Neuron (in vitro differentiated cells): ENCODE measurements around the gene TCF4.

Experiments
- H2AFZ ChIP-seq: one replicate; pipeline ENCODE4 v1.6.1; 2013; ENCODE audit warnings: low read depth, mild to moderate bottlenecking, inconsistent platforms, low read length, moderate library complexity
- H3K27me3 ChIP-seq: one replicate; pipeline ENCODE4 v1.6.1; 2013; ENCODE audit warnings: low read length; ENCODE audit not compliant: insufficient read depth
- H3K36me3 ChIP-seq: one replicate; pipeline ENCODE4 v1.6.1; 2013; ENCODE audit warnings: low read length; ENCODE audit not compliant: insufficient read depth
- H3K4me1 ChIP-seq: one replicate; pipeline ENCODE4 v1.6.1; 2013; ENCODE audit warnings: low read length; ENCODE audit not compliant: insufficient read depth
- H3K4me3 ChIP-seq: 2 replicates; pipeline ENCODE4 v1.5.1; 2013; ENCODE audit warnings: mild to moderate bottlenecking, low read length, moderate library complexity
- H3K9me3 ChIP-seq: one replicate; pipeline ENCODE4 v1.6.1; 2013; ENCODE audit warnings: low read length

The TCF4 gene

DNA sequence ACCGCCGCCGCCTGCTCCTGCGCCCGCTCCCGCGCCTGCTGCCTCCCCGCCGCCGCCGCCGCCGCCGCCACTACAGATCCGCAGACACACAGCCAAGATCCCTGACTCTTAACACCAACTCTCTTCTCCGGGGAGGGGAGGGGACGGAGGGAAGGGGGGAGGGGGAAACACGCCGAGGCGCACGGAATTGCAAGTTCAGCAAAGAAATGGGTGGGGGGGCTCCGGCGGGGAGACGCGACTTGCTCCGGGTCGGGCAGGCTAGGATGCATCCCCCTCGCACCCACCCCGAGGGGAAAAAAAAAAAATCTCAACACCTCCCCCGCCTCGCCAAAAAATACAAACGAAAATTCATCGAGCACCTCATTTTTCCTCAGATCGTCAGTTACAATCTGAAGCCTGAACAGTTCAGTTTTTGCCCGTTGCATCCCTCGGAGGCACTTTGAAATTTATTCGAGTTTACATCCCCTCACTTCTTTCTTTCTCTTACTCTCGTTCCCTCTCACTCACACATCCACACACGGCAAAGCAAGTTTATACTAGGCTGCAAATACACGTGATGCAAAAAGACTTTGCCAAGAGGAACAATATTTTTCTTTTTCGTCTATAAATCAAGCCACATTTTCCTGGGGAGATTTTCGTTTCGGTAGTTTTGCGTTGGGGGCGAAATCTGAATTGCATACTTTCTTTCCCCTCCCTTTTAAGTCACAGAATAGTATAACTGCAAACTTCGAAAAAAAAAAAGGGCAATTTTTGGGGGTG is at the start of gene TCF4:
Gene TCF4 (minus strand): TSS at position 82 of the 759 bp plus-strand sequence. CDS start 1,076 bp downstream, outside the sequence.
- Histone ChIP-seq H3K36me3 (peaks cover 10% of the 10 kb centered on the region), H3K27me3 (no peaks in the 10 kb centered on the region), H3K9me3 (no peaks in the 10 kb centered on the region), H3K4me1 (peaks cover 36% of the 10 kb centered on the region), H3K4me3 (peak within 1 kb of the TSS; percentile 98), H2AFZ (peak within 1 kb of the TSS; percentile 92)

DNA sequence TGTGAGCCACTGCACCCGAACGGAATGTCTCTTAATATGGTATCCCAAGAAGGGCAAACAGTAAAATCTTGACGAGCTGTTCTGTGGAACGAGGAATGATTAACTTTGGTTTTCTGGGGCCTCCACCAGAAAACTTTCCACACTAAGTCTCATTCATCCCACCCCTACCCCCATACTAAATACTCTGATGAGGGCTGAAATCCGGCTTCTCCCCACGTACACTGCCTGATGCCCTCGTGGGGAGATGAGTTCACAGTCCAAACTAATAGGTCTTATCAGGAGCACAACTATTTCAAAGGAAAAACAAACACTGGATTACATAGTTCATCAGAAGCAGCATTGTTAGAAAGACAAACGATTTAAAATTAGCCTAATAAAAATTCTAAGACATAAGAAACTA is 49.2 kb upstream of the TCF4 start:
- H3K4me1 ChIP-seq = no peaks in the 10 kb centered on the region
- no peak overlapping the region for H2AFZ ChIP-seq
- no peaks in the 10 kb centered on the region for H3K9me3 ChIP-seq
- H3K4me3 ChIP-seq = no peak overlapping the region
- H3K36me3 ChIP-seq = no peaks in the 10 kb centered on the region
- no peaks in the 10 kb centered on the region for H3K27me3 ChIP-seq

DNA sequence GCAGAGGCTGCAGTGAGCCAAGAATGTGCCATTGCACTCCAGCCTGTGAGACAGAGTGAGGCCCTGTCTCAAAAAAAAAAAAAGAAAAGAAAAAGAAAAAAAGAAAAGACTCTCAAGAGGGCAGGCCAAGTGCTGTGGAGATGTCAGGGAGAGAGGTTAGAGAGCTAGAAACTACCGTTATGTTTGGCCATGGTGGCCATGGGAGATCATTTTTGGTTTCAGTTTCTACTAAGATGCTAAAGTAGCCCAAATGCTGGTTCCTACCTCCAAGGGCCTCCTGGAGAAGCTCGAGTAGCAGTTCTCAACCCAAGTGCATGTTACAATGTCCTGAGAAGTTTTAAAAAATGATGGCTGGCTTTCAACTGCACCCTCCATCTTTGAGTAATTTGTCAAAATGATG is 47.4 kb upstream of the TCF4 start:
- Histone ChIP-seq H3K4me1 (no peaks in the 10 kb centered on the region), H3K36me3 (no peaks in the 10 kb centered on the region), H3K4me3 (no peak overlapping the region), H2AFZ (no peak overlapping the region), H3K9me3 (no peaks in the 10 kb centered on the region), H3K27me3 (no peaks in the 10 kb centered on the region)

DNA sequence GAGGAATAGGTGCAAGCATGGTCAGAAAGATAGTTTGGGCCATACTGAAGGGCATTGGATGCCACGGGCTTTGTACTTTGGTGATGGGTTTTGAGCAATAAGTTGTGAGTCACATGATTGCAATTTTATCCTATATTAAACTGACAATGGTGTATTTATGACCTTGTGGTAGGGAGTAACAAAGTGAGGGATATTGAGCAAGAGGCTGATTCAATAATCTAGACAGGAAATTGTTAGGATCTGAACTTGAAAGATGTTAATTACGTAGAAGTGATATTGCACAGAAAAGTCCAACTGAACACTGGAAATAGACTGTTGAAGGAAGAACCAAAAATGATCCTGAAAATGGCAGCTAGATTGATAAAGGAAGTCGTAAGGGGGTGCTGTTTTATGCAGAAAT is 46.6 kb upstream of the TCF4 start:
- no peaks in the 10 kb centered on the region for H3K4me1 ChIP-seq
- H2AFZ ChIP-seq = no peak overlapping the region
- H3K4me3 ChIP-seq = no peak overlapping the region
- no peaks in the 10 kb centered on the region for H3K36me3 ChIP-seq
- H3K27me3 ChIP-seq = no peaks in the 10 kb centered on the region
- no peaks in the 10 kb centered on the region for H3K9me3 ChIP-seq

DNA sequence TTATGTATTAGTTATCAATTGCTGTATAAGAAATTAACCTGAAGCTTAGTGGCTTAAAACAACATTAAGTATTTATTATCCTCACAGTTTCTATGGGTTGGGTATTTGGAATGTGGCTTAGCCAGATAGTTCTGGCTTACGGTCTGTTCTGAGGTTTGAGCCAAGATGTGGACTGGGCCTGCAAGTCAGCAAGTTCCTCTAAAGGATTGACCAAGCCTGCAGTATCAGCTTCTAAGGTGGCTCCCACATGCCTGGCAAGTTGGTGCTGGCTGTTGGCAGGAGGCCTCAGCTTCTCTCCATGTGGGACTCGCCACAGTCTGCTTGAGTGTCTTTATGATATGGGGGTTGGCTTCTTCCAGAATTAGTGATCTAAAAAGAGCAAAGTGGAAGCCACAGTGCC is 45.0 kb upstream of the TCF4 start:
- no peak overlapping the region for H2AFZ ChIP-seq
- H3K4me3 ChIP-seq = no peak overlapping the region
- H3K4me1 ChIP-seq = no peaks in the 10 kb centered on the region
- H3K27me3 ChIP-seq = no peaks in the 10 kb centered on the region
- no peaks in the 10 kb centered on the region for H3K36me3 ChIP-seq
- H3K9me3 ChIP-seq = no peaks in the 10 kb centered on the region

DNA sequence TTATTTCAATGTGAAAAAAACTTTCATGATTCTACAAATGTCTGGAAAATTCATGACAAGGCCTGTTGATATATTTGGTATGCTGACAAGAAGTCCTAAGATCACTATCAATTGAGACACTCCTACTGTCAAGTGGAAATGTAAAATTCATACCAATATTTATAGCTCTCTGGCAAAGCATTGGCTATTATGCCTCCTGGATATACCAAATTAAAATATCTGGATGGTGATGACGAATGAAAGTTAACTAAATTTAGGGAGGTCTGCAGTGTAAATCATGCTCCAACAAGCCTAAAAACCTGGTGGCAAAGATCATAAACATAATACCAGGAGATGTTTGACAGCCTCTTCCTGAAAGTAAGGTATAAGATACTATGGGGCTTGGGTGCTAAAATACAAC is 41.1 kb upstream of the TCF4 start:
- Histone ChIP-seq H3K9me3 (no peaks in the 10 kb centered on the region), H3K4me1 (no peaks in the 10 kb centered on the region), H2AFZ (no peak overlapping the region), H3K4me3 (no peak overlapping the region), H3K36me3 (no peaks in the 10 kb centered on the region), H3K27me3 (no peaks in the 10 kb centered on the region)

DNA sequence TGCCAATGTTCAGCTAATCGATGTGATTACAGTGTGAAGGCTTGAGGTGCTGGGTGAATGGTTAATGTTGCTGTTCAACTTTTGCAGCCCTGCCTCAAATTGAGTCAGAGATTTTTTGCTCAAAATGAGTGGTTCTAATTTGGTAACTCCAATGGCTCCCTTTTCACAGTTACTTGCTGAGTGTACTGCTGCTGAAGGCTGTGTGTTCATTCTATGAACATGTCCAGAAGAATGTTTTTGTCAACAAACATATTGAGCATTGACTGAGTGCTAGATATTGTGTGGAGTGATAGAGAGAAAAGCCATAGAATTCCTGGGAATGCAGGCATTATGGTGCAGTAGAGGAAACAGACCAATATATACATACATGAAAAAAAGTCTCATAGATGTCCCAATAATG is 39.0 kb upstream of the TCF4 start:
- H2AFZ ChIP-seq = no peak overlapping the region
- H3K27me3 ChIP-seq = no peaks in the 10 kb centered on the region
- no peaks in the 10 kb centered on the region for H3K36me3 ChIP-seq
- no peaks in the 10 kb centered on the region for H3K4me1 ChIP-seq
- no peak overlapping the region for H3K4me3 ChIP-seq
- no peaks in the 10 kb centered on the region for H3K9me3 ChIP-seq

DNA sequence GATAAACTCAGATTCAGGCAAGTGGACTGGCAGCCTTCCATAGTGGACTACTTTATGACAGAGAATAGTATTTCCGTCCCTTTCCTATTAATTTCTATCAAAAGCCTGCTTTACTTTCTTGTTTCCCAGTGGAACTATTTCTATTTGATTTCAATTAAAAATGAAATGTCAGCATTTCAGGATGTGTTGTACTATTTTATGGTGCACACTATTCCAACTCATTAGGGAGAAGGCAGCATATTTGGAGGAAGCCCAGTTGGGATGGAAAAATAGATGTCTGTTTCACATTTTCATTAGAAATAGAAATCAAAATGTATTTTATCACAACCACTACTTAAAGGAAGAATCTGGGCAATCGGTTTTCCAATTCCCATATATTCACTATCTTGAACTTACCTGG is 37.9 kb upstream of the TCF4 start:
- H2AFZ ChIP-seq = no peak overlapping the region
- no peaks in the 10 kb centered on the region for H3K9me3 ChIP-seq
- H3K4me3 ChIP-seq = no peak overlapping the region
- H3K27me3 ChIP-seq = no peaks in the 10 kb centered on the region
- no peaks in the 10 kb centered on the region for H3K4me1 ChIP-seq
- no peaks in the 10 kb centered on the region for H3K36me3 ChIP-seq

DNA sequence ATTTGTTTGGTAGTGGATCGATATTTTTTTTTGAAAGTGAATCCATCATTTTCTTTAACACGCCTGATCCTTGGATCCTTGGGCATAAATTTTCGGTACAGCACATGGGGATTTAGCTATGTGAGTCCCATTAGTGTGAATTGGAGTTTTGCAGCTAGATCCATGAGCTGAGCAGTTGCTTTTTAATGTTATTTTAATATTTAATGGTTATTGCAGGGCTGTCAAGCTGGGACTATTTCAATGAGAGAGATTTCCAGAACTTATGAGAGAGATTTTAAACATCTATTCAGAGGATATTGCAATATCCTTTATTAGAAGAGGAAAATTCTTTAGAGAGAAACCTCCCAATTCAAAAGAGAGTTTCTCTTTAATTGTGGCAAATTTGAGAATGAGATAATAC is 35.6 kb upstream of the TCF4 start:
- Histone ChIP-seq H3K4me3 (no peak overlapping the region), H3K36me3 (no peaks in the 10 kb centered on the region), H3K27me3 (no peaks in the 10 kb centered on the region), H3K9me3 (no peaks in the 10 kb centered on the region), H3K4me1 (no peaks in the 10 kb centered on the region), H2AFZ (no peak overlapping the region)

DNA sequence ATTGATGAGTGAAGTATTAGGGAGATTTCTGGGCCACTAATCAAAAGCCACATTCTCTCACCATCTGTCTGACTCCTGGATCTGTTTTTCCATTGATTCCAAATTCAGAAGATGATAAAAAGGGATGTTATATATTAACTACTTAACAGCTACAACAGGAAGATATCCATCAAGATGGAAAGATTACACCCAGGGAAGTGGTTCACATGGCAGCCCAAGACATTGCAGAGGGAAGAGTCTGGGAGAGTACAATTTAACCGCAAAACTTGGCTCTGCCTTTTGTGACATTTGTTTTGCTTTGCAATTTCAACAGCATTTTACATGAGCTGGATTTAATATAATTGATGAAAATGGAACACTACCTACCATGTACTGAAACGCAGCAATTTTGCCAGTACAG is 22.5 kb upstream of the TCF4 start:
- Histone ChIP-seq H3K4me3 (no peak overlapping the region), H3K27me3 (no peaks in the 10 kb centered on the region), H2AFZ (no peak overlapping the region), H3K36me3 (no peaks in the 10 kb centered on the region), H3K4me1 (no peaks in the 10 kb centered on the region), H3K9me3 (no peaks in the 10 kb centered on the region)

DNA sequence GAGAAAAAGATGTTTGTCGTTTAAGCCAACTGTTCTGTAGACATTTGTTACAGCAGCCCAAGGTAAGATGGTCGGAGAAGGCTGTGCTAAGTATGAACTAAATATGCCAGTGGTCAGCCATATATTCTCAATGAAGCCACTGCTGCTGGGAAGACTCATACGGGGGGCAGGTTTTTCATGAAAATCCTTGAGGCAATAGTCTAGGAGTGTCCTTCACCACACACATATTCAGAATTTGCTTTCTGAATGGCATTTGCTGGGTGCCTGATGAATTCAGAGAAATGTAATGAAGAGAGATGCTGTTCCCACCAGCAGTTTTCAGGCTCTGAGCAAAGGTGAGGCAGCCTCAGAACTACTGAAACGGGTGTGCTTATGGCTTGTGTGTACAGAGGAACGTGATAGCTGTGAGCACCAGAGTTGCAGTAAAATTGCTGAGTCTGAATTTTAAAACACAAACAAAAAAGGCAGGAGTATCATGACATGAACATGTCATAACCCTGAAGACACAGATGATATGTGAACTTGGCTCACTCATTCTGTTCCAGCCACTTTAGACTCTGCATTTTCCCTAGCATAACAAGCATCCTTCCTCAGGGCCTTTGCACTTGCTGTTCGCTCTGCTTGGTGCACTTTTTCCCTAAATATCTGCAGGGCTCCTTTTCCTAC is 21.3 kb upstream of the TCF4 start:
- Histone ChIP-seq H3K4me1 (no peaks in the 10 kb centered on the region), H3K27me3 (no peaks in the 10 kb centered on the region), H3K9me3 (no peaks in the 10 kb centered on the region), H3K36me3 (no peaks in the 10 kb centered on the region), H2AFZ (no peak overlapping the region), H3K4me3 (no peak overlapping the region)

DNA sequence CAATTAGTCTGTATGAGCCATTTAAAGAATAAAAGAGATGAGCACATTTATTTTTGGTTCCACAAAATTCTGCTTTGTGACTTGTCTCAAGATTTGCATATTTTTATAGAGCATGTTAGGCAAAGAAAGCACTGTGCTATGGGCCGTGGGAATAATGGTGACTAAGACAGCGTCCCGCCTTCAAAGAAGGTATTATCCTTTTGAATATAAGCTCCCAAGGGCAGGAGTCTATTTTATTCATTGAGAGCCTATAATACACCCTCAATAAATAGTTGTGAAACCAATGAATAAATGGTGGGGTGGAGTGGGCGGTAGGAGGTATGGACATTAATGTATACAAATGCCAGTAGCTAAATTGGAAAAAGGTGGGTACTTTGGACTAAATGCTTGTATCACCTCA is 20.5 kb upstream of the TCF4 start:
- H3K27me3 ChIP-seq = no peaks in the 10 kb centered on the region
- no peak overlapping the region for H2AFZ ChIP-seq
- no peaks in the 10 kb centered on the region for H3K9me3 ChIP-seq
- H3K36me3 ChIP-seq = no peaks in the 10 kb centered on the region
- H3K4me1 ChIP-seq = no peaks in the 10 kb centered on the region
- no peak overlapping the region for H3K4me3 ChIP-seq

DNA sequence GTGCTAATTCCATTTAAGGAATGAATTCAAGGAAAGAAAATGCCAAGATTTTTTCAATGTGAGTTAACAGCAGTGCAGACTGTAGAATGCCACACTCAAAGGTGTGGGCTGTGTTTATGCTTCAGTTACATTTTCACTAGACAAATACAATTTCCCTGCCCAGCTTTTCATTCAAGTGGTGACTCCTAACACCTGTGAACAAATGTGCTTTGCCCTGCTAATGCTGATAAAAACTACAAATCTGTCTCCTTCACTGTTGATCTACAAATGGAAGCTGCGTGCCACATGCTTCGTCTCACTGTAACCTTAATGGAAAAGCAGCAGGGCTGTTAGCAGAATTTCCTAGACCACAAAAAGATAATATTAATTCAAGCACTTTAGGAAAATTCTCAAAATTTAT is 19.8 kb upstream of the TCF4 start:
- H3K9me3 ChIP-seq = no peaks in the 10 kb centered on the region
- no peaks in the 10 kb centered on the region for H3K36me3 ChIP-seq
- no peak overlapping the region for H2AFZ ChIP-seq
- H3K4me1 ChIP-seq = no peaks in the 10 kb centered on the region
- H3K27me3 ChIP-seq = no peaks in the 10 kb centered on the region
- no peak overlapping the region for H3K4me3 ChIP-seq
